Activated CD8-positive, alpha-beta memory T cell treated with anti-CD3 and anti-CD28 coated beads for 4 hours (primary cell): Measurements from ENCODE around the gene PFKFB3.

Source experiments
- DNase-seq, 2 donors: peaks; one replicate each; pipeline ENCODE4 v3.0.0-alpha.2; 2020; ENCODE audit warnings: low read depth in 2 of 2

The PFKFB3 gene

GRCh38 chr10:6300784-6301460, 98.2 kb downstream of the PFKFB3 start:
- no peak for DNase-seq

GRCh38 chr10:6301488-6302075, 98.8 kb downstream of the PFKFB3 start:
- no peak for DNase-seq
